ENCODE data around the gene TIMM22.
A peak's percentile ranks its signal among the peaks of the same experiment; 100 is the strongest.

The TIMM22 gene

DNA sequence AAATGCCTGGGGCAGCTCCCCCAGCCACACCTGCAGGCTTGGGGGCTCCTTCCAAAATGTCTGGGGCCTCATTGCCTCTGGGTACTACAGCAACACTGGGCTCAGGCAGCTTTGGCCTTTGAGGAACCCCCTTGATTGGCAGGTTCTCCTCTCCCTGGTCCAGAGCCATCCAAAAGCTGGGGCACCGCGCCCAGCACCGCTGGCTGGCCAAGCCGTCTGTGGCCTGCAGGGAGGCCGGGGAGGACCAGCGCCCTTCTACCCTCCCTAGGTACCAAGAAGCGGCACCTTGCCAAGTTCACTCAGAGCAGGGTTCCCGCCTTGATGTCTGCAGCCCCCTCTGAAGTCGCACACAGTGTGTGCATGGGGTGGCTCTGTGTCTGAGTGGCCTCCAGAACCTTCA lies 30.1 kb downstream of the TIMM22 start:
- no peak overlapping the region for H3K27ac ChIP-seq (ENCODE audit: low read length)
- no peaks in the 10 kb centered on the region for H3K27me3 ChIP-seq (ENCODE audit: low read depth, low read length)
- peaks cover 2 to 32% of the 10 kb centered on the region in 2 donors for H3K4me1 ChIP-seq (ENCODE audit: control insufficient read depth in 1 of 2, insufficient read depth in 2 of 2, low read length in 2 of 2)

DNA sequence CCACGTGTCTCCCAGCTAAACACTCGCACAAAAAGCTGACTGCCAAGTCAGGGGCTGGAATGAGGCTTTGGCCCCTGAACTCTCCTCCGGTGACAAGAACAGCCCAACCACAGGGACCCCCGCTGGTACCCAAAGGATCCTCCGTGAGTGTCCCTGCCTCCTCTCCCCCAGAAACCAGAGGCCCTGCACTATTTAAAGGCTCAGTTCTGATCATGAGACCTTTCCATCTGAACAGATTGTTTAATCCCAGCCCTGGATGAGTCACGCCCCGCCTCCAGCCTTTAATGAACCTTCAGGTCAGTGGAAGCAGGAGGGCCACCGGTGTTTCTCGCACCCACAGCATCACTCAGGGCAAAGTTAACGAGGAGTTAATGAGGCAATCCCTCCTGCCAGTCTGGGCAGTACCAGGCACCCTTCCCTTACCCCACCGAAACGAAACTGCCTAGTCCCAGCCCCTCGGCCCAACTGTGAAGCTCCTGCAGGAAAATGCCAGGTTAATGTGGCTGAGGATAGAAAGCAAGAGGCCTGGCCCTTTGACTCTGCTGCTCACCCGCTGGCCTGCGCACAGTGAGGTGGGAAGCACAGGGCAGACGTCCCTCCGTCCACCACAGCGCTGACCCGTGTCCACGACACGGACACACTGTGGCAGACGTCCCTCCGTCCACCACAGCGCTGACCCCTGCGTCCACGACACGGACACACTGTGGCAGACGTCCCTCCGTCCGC lies 32.4 kb downstream of the TIMM22 start:
- H3K36me3 ChIP-seq (ENCODE audit: control insufficient read depth in 1 of 2, insufficient read depth in 2 of 2, low read length in 2 of 2) = peaks cover 0 to 2% of the 10 kb centered on the region in 2 donors
- peak overlapping the region in 1 of 2 donors; percentile 57 for H3K4me3 ChIP-seq (ENCODE audit: low read depth in 1 of 2, low read length in 2 of 2)
- H3K27ac ChIP-seq (ENCODE audit: low read length) = peak overlapping the region; percentile 72

More for the DNA sequence above, 30.1 kb downstream of the TIMM22 start:
- no peak overlapping the region for H3K4me3 ChIP-seq (ENCODE audit: low read depth in 1 of 2, low read length in 2 of 2)
- H3K36me3 ChIP-seq (ENCODE audit: control insufficient read depth in 1 of 2, insufficient read depth in 2 of 2, low read length in 2 of 2) = no peaks in the 10 kb centered on the region
- no peaks in the 10 kb centered on the region for H3K9me3 ChIP-seq (ENCODE audit: control insufficient read depth in 1 of 2, low read length in 2 of 2)

GRCh38 chr17:1029922-1030644 lies 33.2 kb downstream of the TIMM22 start:
- Histone ChIP-seq H3K9me3 (ENCODE audit: control insufficient read depth in 1 of 2, low read length in 2 of 2) (no peaks in the 10 kb centered on the region), H3K27ac (ENCODE audit: low read length) (no peak overlapping the region), H3K4me3 (ENCODE audit: low read depth in 1 of 2, low read length in 2 of 2) (peak overlapping the region in 1 of 2 donors; percentile 57), H3K27me3 (ENCODE audit: low read depth, low read length) (no peaks in the 10 kb centered on the region), H3K4me1 (ENCODE audit: control insufficient read depth in 1 of 2, insufficient read depth in 2 of 2, low read length in 2 of 2) (peaks cover 2 to 39% of the 10 kb centered on the region in 2 donors), H3K36me3 (ENCODE audit: control insufficient read depth in 1 of 2, insufficient read depth in 2 of 2, low read length in 2 of 2) (peaks cover 0 to 6% of the 10 kb centered on the region in 2 donors)

More for the DNA sequence above, 32.4 kb downstream of the TIMM22 start:
- no peaks in the 10 kb centered on the region for H3K27me3 ChIP-seq (ENCODE audit: low read depth, low read length)
- peaks cover 2 to 39% of the 10 kb centered on the region in 2 donors for H3K4me1 ChIP-seq (ENCODE audit: control insufficient read depth in 1 of 2, insufficient read depth in 2 of 2, low read length in 2 of 2)
- H3K9me3 ChIP-seq (ENCODE audit: control insufficient read depth in 1 of 2, low read length in 2 of 2) = no peaks in the 10 kb centered on the region

GRCh38 chr17:1030684-1031532 lies 34.0 kb downstream of the TIMM22 start:
- Histone ChIP-seq H3K4me3 (ENCODE audit: low read depth in 1 of 2, low read length in 2 of 2) (peak overlapping the region; percentile 7 to 57), H3K36me3 (ENCODE audit: control insufficient read depth in 1 of 2, insufficient read depth in 2 of 2, low read length in 2 of 2) (peaks cover 0 to 6% of the 10 kb centered on the region in 2 donors), H3K27ac (ENCODE audit: low read length) (no peak overlapping the region), H3K9me3 (ENCODE audit: control insufficient read depth in 1 of 2, low read length in 2 of 2) (no peaks in the 10 kb centered on the region), H3K27me3 (ENCODE audit: low read depth, low read length) (no peaks in the 10 kb centered on the region), H3K4me1 (ENCODE audit: control insufficient read depth in 1 of 2, insufficient read depth in 2 of 2, low read length in 2 of 2) (peaks cover 2 to 37% of the 10 kb centered on the region in 2 donors)

DNA sequence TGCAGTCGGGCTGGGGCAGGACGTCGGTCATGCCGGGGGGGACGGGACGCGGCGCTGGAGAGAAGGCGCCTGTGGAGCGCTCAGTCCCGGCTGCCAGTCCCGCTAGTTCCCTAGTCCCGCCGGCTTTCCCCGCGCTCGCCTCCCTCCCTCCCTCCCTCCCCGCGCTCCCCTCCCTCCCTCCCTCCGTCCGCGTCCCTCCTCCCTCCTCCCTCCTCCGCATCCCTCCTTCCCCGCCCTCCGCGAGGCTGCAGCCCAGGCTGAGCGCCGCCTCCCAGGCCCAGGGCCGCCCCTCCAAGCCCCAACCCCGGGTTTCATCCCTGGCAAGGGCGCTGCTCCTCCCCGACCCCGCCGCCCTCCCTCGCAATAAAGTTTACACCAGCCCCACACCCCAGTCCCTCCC lies 34.8 kb downstream of the TIMM22 start:
- Histone ChIP-seq H3K9me3 (ENCODE audit: control insufficient read depth in 1 of 2, low read length in 2 of 2) (no peaks in the 10 kb centered on the region), H3K36me3 (ENCODE audit: control insufficient read depth in 1 of 2, insufficient read depth in 2 of 2, low read length in 2 of 2) (peaks cover 0 to 6% of the 10 kb centered on the region in 2 donors), H3K4me1 (ENCODE audit: control insufficient read depth in 1 of 2, insufficient read depth in 2 of 2, low read length in 2 of 2) (peaks cover 2 to 32% of the 10 kb centered on the region in 2 donors), H3K27me3 (ENCODE audit: low read depth, low read length) (no peaks in the 10 kb centered on the region), H3K27ac (ENCODE audit: low read length) (no peak overlapping the region), H3K4me3 (ENCODE audit: low read depth in 1 of 2, low read length in 2 of 2) (peak overlapping the region in 1 of 2 donors; percentile 57)

- Histone ChIP-seq H3K4me3 (ENCODE audit: low read depth in 1 of 2, low read length in 2 of 2) (peak overlapping the region in 1 of 2 donors; percentile 43), H3K4me1 (ENCODE audit: control insufficient read depth in 1 of 2, insufficient read depth in 2 of 2, low read length in 2 of 2) (peaks cover 2 to 33% of the 10 kb centered on the region in 2 donors), H3K27me3 (ENCODE audit: low read depth, low read length) (no peaks in the 10 kb centered on the region), H3K9me3 (ENCODE audit: control insufficient read depth in 1 of 2, low read length in 2 of 2) (no peaks in the 10 kb centered on the region), H3K36me3 (ENCODE audit: control insufficient read depth in 1 of 2, insufficient read depth in 2 of 2, low read length in 2 of 2) (peaks cover 0 to 6% of the 10 kb centered on the region in 2 donors), H3K27ac (ENCODE audit: low read length) (no peak overlapping the region)
These were observed 35.5 kb downstream of the TIMM22 start for GRCh38 chr17:1032391-1032790.

DNA sequence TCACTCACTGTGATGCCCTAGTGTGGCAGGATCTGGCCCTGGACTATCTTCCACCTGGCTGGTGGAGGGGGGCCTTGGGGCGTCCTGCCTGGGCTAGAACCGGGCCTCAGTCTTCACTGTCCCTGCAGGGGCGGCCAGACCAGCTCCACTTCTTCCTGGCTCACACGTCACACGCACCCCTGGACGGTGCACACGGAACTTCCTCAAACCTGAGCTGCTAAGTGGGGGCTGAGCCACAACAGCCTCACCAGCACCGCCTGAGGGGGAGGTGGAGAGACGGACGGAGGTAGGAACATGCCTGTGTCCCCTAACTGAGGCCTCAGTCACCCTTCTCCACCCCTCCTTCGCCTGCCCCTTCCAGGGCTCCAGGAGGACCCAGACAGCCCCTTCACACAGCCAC lies 36.6 kb downstream of the TIMM22 start:
- H3K9me3 ChIP-seq (ENCODE audit: control insufficient read depth in 1 of 2, low read length in 2 of 2) = no peaks in the 10 kb centered on the region
- peaks cover 1 to 36% of the 10 kb centered on the region in 2 donors for H3K4me1 ChIP-seq (ENCODE audit: control insufficient read depth in 1 of 2, insufficient read depth in 2 of 2, low read length in 2 of 2)
- peaks cover 0 to 6% of the 10 kb centered on the region in 2 donors for H3K36me3 ChIP-seq (ENCODE audit: control insufficient read depth in 1 of 2, insufficient read depth in 2 of 2, low read length in 2 of 2)
- H3K27ac ChIP-seq (ENCODE audit: low read length) = no peak overlapping the region
- no peak overlapping the region for H3K4me3 ChIP-seq (ENCODE audit: low read depth in 1 of 2, low read length in 2 of 2)
- no peaks in the 10 kb centered on the region for H3K27me3 ChIP-seq (ENCODE audit: low read depth, low read length)

GRCh38 chr17:1034652-1035210 lies 37.8 kb downstream of the TIMM22 start:
- Histone ChIP-seq H3K36me3 (ENCODE audit: control insufficient read depth in 1 of 2, insufficient read depth in 2 of 2, low read length in 2 of 2) (peaks cover 0 to 6% of the 10 kb centered on the region in 2 donors), H3K27ac (ENCODE audit: low read length) (no peak overlapping the region), H3K9me3 (ENCODE audit: control insufficient read depth in 1 of 2, low read length in 2 of 2) (no peaks in the 10 kb centered on the region), H3K4me3 (ENCODE audit: low read depth in 1 of 2, low read length in 2 of 2) (no peak overlapping the region), H3K4me1 (ENCODE audit: control insufficient read depth in 1 of 2, insufficient read depth in 2 of 2, low read length in 2 of 2) (peaks cover 0 to 42% of the 10 kb centered on the region in 2 donors), H3K27me3 (ENCODE audit: low read depth, low read length) (no peaks in the 10 kb centered on the region)

- Histone ChIP-seq H3K27ac (ENCODE audit: low read length) (no peak overlapping the region), H3K9me3 (ENCODE audit: control insufficient read depth in 1 of 2, low read length in 2 of 2) (no peaks in the 10 kb centered on the region), H3K4me1 (ENCODE audit: control insufficient read depth in 1 of 2, insufficient read depth in 2 of 2, low read length in 2 of 2) (peaks cover 0 to 41% of the 10 kb centered on the region in 2 donors), H3K4me3 (ENCODE audit: low read depth in 1 of 2, low read length in 2 of 2) (no peak overlapping the region), H3K36me3 (ENCODE audit: control insufficient read depth in 1 of 2, insufficient read depth in 2 of 2, low read length in 2 of 2) (peaks cover 0 to 6% of the 10 kb centered on the region in 2 donors), H3K27me3 (ENCODE audit: low read depth, low read length) (no peaks in the 10 kb centered on the region)
These were observed 38.7 kb downstream of the TIMM22 start for GRCh38 chr17:1035546-1036170.

GRCh38 chr17:1036171-1036844 lies 39.4 kb downstream of the TIMM22 start:
- Histone ChIP-seq H3K36me3 (ENCODE audit: control insufficient read depth in 1 of 2, insufficient read depth in 2 of 2, low read length in 2 of 2) (peaks cover 0 to 6% of the 10 kb centered on the region in 2 donors), H3K4me3 (ENCODE audit: low read depth in 1 of 2, low read length in 2 of 2) (no peak overlapping the region), H3K9me3 (ENCODE audit: control insufficient read depth in 1 of 2, low read length in 2 of 2) (no peaks in the 10 kb centered on the region), H3K27ac (ENCODE audit: low read length) (no peak overlapping the region), H3K27me3 (ENCODE audit: low read depth, low read length) (no peaks in the 10 kb centered on the region), H3K4me1 (ENCODE audit: control insufficient read depth in 1 of 2, insufficient read depth in 2 of 2, low read length in 2 of 2) (peaks cover 0 to 35% of the 10 kb centered on the region in 2 donors)

Measured in muscle layer of duodenum (tissue), 2 donors.